Measurements from ENCODE around the gene HRAS.

DNA sequence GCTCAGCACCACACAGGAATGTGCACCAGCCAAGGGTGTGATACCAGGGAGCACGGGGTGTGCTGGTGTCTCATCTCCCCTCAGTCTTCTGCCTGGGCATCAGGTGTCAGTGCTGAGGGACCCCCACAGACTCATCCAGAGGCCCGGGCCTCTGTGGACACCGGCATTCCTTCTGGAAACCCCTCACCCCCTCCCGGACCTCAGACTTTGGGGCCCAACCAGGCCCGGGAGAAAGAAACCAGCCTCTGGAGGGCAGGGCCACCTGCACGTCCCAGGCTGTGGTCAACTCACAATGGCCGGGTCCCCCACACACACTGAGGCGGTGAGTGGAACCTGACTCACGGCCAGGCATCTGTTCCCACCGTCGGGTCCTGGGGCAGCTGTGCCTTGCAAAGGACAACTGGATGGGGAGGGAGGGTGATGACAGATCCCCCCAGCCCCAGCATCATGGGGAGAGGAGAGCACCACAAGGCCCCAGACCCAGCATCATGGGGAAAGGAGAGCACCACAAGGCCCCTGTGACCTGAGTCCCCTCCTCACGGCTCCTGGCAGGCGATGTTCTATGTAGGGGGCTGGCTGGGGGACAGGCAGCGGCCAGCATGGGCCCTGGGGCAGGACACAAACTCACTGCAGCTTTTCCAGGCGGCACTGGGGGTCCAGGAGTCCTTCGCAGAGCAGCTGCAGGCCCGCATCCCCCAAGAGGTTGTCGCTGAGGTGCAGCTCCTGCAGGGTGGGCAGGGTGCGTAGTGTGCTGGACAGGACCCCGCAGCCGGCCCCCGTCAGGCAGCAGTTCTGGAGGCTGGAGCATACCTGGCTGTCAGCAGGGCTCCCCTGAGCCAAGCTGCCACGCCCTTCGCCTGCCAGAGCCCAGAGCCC is 35.9 kb downstream of the HRAS start:
- TF ChIP-seq, protein P1, sequence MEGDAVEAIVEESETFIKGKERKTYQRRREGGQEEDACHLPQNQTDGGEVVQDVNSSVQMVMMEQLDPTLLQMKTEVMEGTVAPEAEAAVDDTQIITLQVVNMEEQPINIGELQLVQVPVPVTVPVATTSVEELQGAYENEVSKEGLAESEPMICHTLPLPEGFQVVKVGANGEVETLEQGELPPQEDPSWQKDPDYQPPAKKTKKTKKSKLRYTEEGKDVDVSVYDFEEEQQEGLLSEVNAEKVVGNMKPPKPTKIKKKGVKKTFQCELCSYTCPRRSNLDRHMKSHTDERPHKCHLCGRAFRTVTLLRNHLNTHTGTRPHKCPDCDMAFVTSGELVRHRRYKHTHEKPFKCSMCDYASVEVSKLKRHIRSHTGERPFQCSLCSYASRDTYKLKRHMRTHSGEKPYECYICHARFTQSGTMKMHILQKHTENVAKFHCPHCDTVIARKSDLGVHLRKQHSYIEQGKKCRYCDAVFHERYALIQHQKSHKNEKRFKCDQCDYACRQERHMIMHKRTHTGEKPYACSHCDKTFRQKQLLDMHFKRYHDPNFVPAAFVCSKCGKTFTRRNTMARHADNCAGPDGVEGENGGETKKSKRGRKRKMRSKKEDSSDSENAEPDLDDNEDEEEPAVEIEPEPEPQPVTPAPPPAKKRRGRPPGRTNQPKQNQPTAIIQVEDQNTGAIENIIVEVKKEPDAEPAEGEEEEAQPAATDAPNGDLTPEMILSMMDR (IDR thresholded peaks at IDR 0.05; ENCODE audit: control extremely low read depth in 1 of 3, insufficient read depth in 1 of 3, low read depth in 1 of 3, low read length in 3 of 3), result no peak
- TF ChIP-seq POLR2A (IDR thresholded peaks at IDR 0.05; ENCODE audit: control extremely low read depth in 1 of 2, low read depth in 2 of 2, low read length in 2 of 2), result no peak
- no peak for TF ChIP-seq EZH2 (IDR thresholded peaks at IDR 0.05; ENCODE audit: low read depth, low read length, severe bottlenecking)
- TF ChIP-seq JUND (IDR thresholded peaks at IDR 0.05; ENCODE audit: low read length), result no peak
- TF ChIP-seq ZNF274 (IDR thresholded peaks at IDR 0.05; ENCODE audit: borderline replicate concordance, extremely low read depth, low read length), result no peak
- TF ChIP-seq RAD21 (IDR thresholded peaks at IDR 0.05 in 1 of 2, conservative IDR thresholded peaks at IDR 0.05 in 1 of 2; ENCODE audit: low read depth in 2 of 2, low read length in 2 of 2), result no peak
- TF ChIP-seq SP1 (IDR thresholded peaks at IDR 0.05; ENCODE audit: low read depth, low read length), result no peak
- TF ChIP-seq POLR2AphosphoS5 (IDR thresholded peaks at IDR 0.05; ENCODE audit: low read depth, low read length), result no peak
- TF ChIP-seq CHD2 (IDR thresholded peaks at IDR 0.05; ENCODE audit: low read length), result no peak

Data from H1 (cell line).